A172 (cell line): ENCODE measurements around the gene PLCB3. TPM values are rescaled to one million over a fixed set of nuclear protein-coding genes. Genes with fewer than 3 reads are reported as not detected.
A peak's percentile ranks its signal among the peaks of the same experiment; 100 is the strongest.

ENCODE experiments used
- DNase-seq: peaks from one replicate; pipeline ENCODE4 v3.0.0-alpha.2; 2015; ENCODE audit warnings: low spot score
- total RNA-seq: library from RNA; depleted of rRNA; stranded (reverse); fragments of >200 nt; shearing (Covaris generic); gene quantifications from 2 replicates; pipeline ENCODE4 v1.2.3, GENCODE V29; 2014

Gene PLCB3
- total RNA-seq, 1 experiment from 2014 or later = 51.0 TPM

- peak; percentile 29 for DNase-seq
Measured at GRCh38 chr11:64285885-64286800, 34.8 kb downstream of the PLCB3 start.

DNA sequence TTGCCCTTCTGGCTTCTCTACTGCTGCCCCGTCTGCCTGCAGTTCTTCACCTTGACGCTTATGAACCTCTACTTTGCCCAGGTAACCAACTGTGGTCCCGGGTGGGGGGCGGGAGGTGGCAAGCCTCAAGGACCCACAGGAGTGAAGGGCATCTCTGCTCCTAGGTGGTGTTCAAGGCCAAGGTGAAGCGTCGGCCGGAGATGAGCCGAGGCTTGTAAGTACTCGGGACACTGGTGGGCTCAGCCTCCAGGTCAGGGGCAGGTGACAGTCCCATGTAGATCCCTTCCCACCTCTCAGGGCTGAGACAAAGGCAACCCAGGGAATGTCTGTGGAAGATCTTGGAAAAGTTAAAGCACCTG is 35.5 kb downstream of the PLCB3 start:
- DNase-seq = no peak

DNA sequence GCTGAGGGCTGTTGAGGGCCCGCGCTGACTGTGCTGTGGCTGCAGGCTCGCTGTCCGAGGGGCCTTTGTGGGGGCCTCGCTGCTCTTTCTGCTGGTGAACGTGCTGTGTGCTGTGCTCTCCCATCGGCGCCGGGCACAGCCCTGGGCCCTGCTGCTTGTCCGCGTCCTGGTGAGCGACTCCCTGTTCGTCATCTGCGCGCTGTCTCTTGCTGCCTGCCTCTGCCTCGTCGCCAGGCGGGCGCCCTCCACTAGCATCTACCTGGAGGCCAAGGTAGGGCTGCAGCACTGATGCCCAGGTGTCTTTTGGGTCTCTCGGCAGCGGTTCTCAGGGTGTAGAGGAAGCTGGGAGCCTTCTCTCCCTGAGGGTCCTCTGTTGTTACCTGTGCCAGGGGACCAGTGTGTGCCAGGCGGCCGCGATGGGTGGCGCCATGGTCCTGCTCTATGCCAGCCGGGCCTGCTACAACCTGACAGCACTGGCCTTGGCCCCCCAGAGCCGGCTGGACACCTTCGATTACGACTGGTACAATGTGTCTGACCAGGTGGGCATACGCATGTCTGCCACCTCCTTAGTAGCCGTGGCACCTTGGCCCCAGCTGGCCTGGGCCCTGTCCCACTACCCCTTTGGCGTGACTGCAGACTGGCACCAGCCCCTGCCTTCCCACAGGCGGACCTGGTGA is 36.5 kb downstream of the PLCB3 start:
- DNase-seq = no peak

- DNase-seq = no peak
Measured at GRCh38 chr11:64288353-64288750, 37.0 kb downstream of the PLCB3 start.

GRCh38 chr11:64289002-64289564 is 37.8 kb downstream of the PLCB3 start:
- no peak for DNase-seq

GRCh38 chr11:64290352-64291261 is 39.3 kb downstream of the PLCB3 start:
- no peak for DNase-seq

DNA sequence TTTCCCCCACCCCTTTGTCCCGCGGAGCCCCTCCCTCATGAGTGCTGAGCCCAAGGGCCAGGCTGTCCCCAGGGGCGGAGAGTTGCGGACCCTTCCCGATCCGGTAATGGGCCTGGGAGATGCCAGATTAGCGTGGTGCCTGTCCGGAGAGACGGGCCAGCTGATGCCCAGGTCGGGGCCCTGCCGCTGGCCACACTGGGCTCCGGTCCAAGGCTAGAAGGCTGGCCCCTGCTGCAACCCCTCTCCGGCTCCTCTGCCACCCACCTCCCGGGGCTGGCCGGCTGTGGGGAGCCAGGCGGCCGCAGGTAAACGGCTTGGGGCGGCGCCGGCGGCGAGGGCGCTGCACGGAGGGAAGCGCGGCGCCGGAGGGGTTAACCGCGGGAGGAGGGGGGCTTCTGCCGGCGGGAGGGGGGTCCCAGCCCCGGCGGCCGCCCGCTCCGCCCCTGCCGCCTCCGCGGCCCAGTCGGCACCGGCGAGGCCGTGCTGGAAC is 40.0 kb downstream of the PLCB3 start, which contains the start of gene KCNK4:
TSS of gene KCNK4 (plus strand) at position 41 of the 490 bp plus-strand sequence. CDS start 1,717 bp downstream, outside the sequence.
- no peak for DNase-seq

GRCh38 chr11:64291752-64292459 is 40.6 kb downstream of the PLCB3 start:
- no peak for DNase-seq

DNA sequence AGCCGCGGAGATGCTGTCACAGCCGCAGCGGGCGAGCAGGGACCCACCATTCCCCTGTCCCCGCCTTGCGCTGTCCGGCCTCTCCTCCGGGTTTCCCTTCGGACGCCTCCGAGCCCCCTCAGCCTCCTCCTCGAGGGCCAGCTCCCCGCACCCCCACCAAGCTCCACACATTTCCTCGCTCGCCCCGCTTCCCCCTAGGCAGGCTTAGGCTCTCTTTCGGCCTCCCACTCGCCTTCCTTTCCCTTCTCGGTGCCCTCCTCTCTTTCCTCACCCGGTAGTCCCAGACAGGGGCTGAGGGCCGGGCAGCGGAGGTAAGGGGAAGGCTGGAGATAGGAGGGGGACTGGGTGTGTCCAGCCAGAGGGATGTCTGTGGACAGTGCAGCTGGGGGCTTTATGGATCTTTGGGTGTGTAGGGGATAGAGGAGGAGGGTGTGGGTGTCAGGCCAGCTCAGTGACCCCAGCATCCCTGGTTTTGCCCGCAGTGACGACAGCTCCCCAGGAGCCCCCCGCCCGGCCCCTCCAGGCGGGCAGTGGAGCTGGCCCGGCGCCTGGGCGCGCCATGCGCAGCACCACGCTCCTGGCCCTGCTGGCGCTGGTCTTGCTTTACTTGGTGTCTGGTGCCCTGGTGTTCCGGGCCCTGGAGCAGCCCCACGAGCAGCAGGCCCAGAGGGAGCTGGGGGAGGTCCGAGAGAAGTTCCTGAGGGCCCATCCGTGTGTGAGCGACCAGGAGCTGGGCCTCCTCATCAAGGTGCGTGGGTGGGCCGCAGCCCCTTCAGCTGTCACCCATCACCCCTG is 41.3 kb downstream of the PLCB3 start:
- no peak for DNase-seq

DNA sequence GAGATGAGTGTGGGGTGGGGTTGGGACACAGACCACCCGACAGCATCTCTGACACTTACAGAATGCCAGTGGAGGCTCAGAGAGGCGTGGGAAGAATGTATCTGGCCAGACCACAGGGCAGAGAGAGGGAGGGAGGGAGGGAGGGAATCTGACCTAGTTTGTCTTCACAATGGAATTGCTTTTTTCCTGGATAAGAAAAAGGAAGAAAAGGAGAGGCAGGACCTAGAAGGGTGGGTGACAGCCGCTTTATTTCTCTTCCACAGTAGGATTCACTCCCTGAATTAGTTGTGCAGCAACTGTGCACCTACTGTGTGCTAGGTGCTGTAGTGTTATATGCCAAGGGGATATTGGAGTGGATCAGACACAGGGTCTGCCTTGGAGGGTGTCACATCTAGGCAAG is 43.4 kb downstream of the PLCB3 start:
- no peak for DNase-seq

DNA sequence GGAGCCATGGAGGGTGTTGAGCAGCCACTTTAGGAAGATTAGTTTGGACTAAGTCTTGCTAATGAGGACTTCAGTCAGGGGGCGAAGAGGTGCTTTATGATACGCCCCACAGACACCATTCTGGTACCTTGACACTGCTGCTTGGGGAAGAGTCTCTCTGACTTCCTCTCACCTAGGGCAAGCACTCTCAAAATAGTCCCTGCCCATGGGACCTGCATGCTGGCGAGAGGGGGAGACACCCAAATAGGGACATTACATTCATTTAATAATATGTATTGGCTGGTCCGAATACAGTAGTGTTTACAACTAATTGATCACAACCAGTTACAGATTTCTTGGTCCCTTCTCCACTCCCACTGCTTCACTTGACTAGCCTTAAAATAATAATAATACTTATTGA is 44.4 kb downstream of the PLCB3 start:
- no peak for DNase-seq

- DNase-seq = no peak
Measured at GRCh38 chr11:64296236-64296635, 44.9 kb downstream of the PLCB3 start.

- DNase-seq = no peak
Measured at GRCh38 chr11:64296830-64297698, 45.7 kb downstream of the PLCB3 start.

DNA sequence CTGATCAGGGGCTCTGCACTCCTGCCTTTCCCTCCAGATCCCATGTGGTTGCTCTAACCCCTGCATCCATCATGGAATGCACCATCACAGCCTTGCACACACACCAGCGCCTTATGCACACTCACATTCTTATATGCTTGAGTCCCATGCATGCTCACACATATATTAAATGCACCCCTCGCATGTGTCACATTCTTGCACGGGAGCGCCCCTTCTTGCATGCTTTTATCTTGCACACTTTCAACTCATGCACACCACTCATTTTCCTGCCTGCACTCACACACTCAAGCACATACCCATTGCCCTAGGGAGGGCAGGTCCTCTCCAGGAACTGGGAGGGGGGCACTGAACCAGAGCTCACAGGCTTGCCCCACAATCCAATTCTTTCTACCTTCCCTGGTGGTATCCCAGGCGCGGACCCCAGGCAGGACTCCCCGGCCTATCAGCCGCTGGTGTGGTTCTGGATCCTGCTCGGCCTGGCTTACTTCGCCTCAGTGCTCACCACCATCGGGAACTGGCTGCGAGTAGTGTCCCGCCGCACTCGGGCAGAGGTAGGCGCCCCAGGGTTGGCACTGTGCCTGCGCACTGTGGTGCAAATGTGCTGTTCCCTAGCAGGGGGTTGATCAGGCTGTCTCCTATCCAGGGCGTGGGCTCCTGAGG is 46.5 kb downstream of the PLCB3 start:
- DNase-seq = no peak

GRCh38 chr11:64298966-64299846 is 47.9 kb downstream of the PLCB3 start:
- no peak for DNase-seq

DNA sequence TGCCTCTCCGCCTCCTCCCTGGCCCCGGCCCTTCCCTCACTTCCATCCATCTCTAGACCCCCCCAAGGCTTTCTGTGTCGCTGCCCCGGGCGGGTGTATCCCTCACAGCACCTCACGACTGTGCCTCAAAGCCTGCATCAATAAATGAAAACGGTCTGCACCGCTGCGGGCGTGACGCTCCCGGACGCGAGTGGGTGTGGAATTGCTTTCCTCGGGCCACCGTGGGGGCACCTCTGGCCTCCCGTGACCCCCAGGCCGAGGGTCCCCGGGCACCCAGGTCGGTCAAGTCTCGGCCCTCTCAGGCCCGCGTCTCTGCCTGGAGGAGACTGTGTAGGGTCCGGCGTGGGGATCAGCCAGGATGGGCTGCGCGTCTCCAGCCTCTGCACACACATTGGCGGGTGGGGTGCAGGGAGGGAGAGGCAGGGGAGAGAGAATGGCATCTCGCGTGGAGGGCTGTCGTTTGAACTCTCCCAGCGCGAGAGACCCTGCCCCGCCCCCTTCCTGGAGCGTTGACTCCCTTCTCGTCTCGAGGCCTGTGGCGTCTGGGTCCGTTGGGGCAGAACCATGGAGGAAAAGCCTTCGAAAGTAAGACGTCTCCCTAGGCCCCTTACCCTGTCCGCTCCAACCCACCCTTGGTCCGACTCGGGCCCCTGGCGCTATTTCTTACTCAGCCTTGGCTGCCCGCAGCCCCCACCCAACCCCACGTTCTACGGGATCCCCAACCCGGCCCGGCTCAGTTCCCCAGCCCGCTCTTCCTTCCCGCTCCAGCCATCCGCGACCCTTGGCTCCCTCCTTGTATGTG is 48.7 kb downstream of the PLCB3 start, which contains the start of gene CATSPERZ:
TSS of gene CATSPERZ (plus strand) at position 512 of the 802 bp plus-strand sequence. CDS start at position 565, 53 bp downstream.
- no peak for DNase-seq
